ENCODE data around the gene GTPBP6.
"Not testable (repeated sequence)": the region's sequence is repeated elsewhere in the genome, so short reads cannot be mapped to it uniquely, and the experiment has no call there.

The GTPBP6 gene

DNA sequence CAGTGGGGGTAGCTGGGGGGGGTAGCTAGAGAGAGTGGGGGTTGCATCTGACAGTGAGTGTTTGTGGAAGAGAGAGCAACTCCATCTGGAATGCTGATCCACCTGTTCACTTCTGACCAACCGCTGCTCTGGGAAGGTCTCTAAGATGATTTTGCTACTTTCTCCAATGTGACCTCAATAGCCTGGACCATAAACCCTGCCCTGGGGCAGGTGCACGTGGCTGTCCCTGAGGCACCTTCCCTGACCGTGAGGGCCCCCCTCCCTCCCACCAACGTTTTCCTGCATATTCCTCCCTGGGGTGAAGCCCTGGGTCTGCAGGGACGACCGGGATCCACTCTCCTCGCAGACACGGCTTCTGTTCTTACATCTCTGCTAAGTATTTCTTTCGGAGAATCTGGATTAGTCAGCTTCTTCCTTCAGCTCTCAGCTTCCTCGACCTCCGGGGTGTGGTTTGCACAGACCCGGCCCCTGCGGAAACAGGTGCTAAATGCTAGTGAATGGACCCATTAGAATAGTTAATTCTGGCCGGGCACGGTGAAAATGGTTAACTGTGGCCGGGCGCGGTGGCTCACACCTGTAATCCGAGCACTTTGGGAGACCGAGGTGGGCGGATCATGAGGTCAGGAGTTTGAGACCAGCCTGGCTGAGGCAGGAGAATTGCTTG, 58.8 kb downstream of the GTPBP6 start:
- Histone ChIP-seq H3K4me3 (ENCODE audit: low read depth, low read length) (peak overlapping the region; percentile 24; the same call in 1 of the 2 replicates), H3K36me3 (no peaks in the 10 kb centered on the region), H3K9me3 (ENCODE audit: severe bottlenecking) (no peaks in the 10 kb centered on the region), H3K27me3 (ENCODE audit: insufficient read depth, low read depth, severe bottlenecking) (no peaks in the 10 kb centered on the region), H3K27ac (no peak overlapping the region)
- TF ChIP-seq, protein P1, sequence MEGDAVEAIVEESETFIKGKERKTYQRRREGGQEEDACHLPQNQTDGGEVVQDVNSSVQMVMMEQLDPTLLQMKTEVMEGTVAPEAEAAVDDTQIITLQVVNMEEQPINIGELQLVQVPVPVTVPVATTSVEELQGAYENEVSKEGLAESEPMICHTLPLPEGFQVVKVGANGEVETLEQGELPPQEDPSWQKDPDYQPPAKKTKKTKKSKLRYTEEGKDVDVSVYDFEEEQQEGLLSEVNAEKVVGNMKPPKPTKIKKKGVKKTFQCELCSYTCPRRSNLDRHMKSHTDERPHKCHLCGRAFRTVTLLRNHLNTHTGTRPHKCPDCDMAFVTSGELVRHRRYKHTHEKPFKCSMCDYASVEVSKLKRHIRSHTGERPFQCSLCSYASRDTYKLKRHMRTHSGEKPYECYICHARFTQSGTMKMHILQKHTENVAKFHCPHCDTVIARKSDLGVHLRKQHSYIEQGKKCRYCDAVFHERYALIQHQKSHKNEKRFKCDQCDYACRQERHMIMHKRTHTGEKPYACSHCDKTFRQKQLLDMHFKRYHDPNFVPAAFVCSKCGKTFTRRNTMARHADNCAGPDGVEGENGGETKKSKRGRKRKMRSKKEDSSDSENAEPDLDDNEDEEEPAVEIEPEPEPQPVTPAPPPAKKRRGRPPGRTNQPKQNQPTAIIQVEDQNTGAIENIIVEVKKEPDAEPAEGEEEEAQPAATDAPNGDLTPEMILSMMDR (IDR thresholded peaks at IDR 0.05; ENCODE audit: low read depth, low read length), result no peak
- peak; percentile 38 for DNase-seq

DNA sequence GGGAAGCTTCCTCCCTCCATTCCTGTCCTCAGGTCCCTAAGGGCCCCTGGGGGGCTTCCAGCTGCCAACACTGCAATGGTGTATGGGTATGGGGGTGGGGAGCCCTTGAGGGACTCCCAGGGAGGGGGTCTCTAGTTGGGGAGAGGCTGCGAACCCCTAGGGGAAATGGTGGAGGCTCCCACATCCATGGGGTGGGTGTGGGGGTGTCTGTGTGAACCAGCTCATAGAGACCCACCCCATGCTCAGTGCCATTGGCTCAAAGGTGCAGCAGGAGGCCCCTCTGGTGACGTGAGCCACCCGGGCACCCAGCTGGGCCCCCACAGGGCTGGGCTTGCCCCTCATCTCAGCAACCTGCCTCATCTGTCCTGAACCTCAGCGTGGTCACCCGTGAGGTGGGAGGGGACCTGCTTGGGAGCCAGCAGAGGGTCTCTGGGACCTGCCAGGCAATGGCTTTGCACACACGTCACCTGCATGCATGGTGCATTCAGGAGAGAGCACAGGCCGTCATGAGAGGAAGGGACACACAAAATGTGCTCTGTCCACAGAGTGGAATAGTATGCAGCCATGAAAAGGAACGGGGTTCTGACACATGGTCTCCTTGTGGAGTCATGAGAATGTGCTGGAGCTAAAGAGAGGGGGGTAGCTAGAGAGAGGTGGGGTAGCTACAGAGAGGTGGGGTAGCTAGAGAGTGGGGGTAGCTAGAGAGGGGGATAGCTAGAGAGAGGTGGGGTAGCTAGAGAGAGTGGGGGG, 60.1 kb downstream of the GTPBP6 start:
- Histone ChIP-seq H3K27ac (no peak overlapping the region), H3K27me3 (ENCODE audit: insufficient read depth, low read depth, severe bottlenecking) (no peaks in the 10 kb centered on the region), H3K9me3 (ENCODE audit: severe bottlenecking) (peaks cover under 1% of the 10 kb centered on the region), H3K4me3 (ENCODE audit: low read depth, low read length) (no peak overlapping the region), H3K36me3 (no peaks in the 10 kb centered on the region)
- TF ChIP-seq, protein P1 (IDR thresholded peaks at IDR 0.05; ENCODE audit: low read depth, low read length), result no peak
- DNase-seq, result peak; percentile 4

DNA sequence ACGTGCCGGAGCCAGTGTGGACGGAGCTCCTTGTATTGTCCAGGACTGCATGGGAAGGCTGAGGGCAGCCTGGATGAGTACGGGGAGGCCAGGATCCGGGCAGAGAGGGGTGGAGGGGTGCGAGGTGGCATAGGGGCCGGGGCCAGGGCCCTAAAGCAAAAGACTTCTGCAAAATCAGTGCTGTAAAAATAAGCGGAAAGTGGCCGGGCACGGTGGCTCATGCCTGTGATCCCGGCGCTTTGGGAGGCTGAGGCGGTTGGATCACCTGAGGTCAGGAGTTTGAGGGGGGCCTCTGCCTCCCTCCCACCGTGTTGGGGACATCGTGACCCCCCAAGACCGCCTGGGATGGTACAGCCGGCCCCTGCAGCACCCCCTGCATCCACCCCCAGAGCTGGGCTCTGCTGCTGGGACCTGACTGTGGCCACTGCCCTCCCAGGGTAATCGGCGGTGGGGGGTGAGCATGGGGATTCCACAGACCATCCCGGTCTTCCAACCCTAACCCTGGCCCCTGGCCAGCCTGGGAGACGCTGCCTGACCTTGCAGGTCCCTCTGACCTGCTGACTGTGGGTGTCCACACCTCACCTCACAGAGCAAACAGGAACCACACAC, 60.8 kb downstream of the GTPBP6 start:
- Histone ChIP-seq H3K27ac (no peak overlapping the region), H3K9me3 (ENCODE audit: severe bottlenecking) (peaks cover 4% of the 10 kb centered on the region), H3K36me3 (no peaks in the 10 kb centered on the region), H3K27me3 (ENCODE audit: insufficient read depth, low read depth, severe bottlenecking) (no peaks in the 10 kb centered on the region), H3K4me3 (ENCODE audit: low read depth, low read length) (no peak overlapping the region)
- TF ChIP-seq, protein P1 (IDR thresholded peaks at IDR 0.05; ENCODE audit: low read depth, low read length), result no peak
- peak; percentile 3 for DNase-seq

DNA sequence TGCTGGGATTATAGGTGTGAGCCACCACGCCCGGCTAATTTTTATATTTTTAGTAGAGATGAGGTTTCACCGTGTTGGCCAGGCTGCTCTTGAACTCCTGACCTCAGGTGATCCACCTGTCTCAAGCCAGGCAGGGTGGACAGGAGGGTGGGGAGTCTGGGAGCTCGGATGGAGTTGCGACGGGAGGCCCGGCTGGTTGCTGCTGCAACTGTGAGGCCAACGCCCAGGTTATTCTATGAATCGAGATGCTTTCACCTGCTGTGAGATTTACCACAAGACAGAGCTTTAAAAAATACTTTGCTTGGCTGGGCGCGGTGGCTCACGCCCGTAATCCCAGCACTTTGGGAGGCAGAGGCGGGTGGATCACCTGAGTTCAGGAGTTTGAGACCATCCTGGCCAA, 61.5 kb downstream of the GTPBP6 start:
- peak; percentile 2 for DNase-seq
- not testable (repeated sequence) for H3K9me3 ChIP-seq (ENCODE audit: severe bottlenecking); H3K4me3 ChIP-seq (ENCODE audit: low read depth, low read length); H3K27me3 ChIP-seq (ENCODE audit: insufficient read depth, low read depth, severe bottlenecking); H3K36me3 ChIP-seq; H3K27ac ChIP-seq

DNA sequence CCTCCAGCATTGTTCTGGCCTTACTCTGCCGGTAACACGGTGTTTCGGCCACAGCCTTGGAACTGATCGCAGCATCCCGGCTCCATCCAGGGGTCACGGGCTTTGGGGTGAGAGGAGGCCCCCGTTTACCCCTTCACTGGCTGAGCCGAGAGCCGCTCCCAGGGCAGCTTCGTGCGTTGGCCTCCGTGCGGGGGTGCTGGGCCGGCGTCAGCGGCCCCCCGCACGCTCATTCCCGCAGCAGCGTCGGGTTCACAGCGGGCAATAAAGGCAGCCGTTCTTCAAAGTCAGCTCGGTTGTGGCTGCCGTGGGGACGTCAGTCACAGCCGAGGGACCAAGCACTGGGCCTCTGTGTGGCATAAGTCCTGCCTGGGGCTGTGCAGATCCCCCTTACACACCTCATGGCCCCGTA, 62.7 kb downstream of the GTPBP6 start:
- TF ChIP-seq, protein P1 (IDR thresholded peaks at IDR 0.05; ENCODE audit: low read depth, low read length), result no peak
- peaks cover 4% of the 10 kb centered on the region for H3K9me3 ChIP-seq (ENCODE audit: severe bottlenecking)
- DNase-seq, result peak; percentile 6
- H3K36me3 ChIP-seq, result no peaks in the 10 kb centered on the region
- H3K4me3 ChIP-seq (ENCODE audit: low read depth, low read length), result no peak overlapping the region
- H3K27me3 ChIP-seq (ENCODE audit: insufficient read depth, low read depth, severe bottlenecking), result no peaks in the 10 kb centered on the region
- no peak overlapping the region for H3K27ac ChIP-seq

All from WERI-Rb-1 (cell line).